ENCODE data around the gene PPP2R5E. TPM values are rescaled to one million over a fixed set of nuclear protein-coding genes. Genes with fewer than 3 reads are reported as not detected.

PPP2R5E gene
- total and polyA plus RNA-seq, 8 donors: 7.2 to 32.9 (median 14.2) TPM

- Histone ChIP-seq H3K4me3 (no peak overlapping the region), H3K36me3 (peaks cover 0 to 5% (median 0%) of the 10 kb centered on the region in 4 donors), H3K27ac (no peak overlapping the region), H3K9me3 (no peaks in the 10 kb centered on the region), H3K4me1 (peaks cover 0 to 25% (median 14%) of the 10 kb centered on the region in 4 donors), H3K27me3 (no peaks in the 10 kb centered on the region)
- TF ChIP-seq POLR2AphosphoS5 (IDR thresholded peaks at IDR 0.05) (no peak), CTCF (IDR thresholded peaks at IDR 0.05) (no peak), POLR2A (IDR thresholded peaks at IDR 0.05) (no peak), EP300 (IDR thresholded peaks at IDR 0.05) (no peak)
- intact Hi-C loops (cut with DNase I; ENCODE audit: low total_unique reads): no loop called here
- WGBS, 5 donors: 66 to 77% (median 69%) methylated on average over 1 of the region's 1 CpG
- DNase-seq: no peak
Observed at GRCh38 chr14:63444588-63444987, 98.6 kb downstream of the PPP2R5E start.

DNA sequence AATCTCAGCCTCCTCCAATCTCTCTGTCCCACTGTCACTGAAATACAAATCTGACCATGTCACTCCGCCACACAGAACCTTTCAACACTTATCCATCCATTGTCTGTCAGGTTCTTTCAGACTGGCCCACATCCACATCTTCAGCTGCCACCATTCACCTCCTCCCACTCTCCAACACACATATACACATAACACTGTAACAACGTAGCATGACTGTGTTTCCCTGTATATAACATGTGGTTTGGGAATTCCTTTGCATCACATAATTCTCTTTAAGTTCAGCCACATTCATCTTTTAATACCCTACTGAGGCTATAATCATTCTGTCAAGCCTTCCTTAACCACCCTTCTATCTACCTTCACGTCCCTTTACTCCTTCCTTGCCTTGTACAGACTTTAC is 99.2 kb downstream of the PPP2R5E start:
- H3K4me1 ChIP-seq: peaks cover 0 to 31% (median 20%) of the 10 kb centered on the region in 4 donors
- H3K9me3 ChIP-seq: no peaks in the 10 kb centered on the region
- TF ChIP-seq EP300 (IDR thresholded peaks at IDR 0.05) (no peak), CTCF (IDR thresholded peaks at IDR 0.05) (no peak), POLR2A (IDR thresholded peaks at IDR 0.05) (no peak), POLR2AphosphoS5 (IDR thresholded peaks at IDR 0.05) (no peak)
- intact Hi-C loops (cut with DNase I; ENCODE audit: low total_unique reads): no loop called here
- peaks cover 0 to 5% (median 0%) of the 10 kb centered on the region in 4 donors for H3K36me3 ChIP-seq
- no peak for DNase-seq
- no peaks in the 10 kb centered on the region for H3K27me3 ChIP-seq
- no peak overlapping the region for H3K4me3 ChIP-seq
- H3K27ac ChIP-seq: no peak overlapping the region
- 95 to 99% (median 96%) methylated on average over 3 of the region's 3 CpGs for WGBS, 5 donors

GRCh38 chr14:63443361-63443760 is 99.8 kb downstream of the PPP2R5E start:
- WGBS, 5 donors: 92 to 98% (median 95%) methylated on average over 3 of the region's 3 CpGs
- no peak overlapping the region for H3K4me3 ChIP-seq
- no peaks in the 10 kb centered on the region for H3K9me3 ChIP-seq
- peaks cover 6 to 37% (median 26%) of the 10 kb centered on the region in 4 donors for H3K4me1 ChIP-seq
- no peak overlapping the region for H3K27ac ChIP-seq
- TF ChIP-seq POLR2AphosphoS5 (IDR thresholded peaks at IDR 0.05) (no peak), POLR2A (IDR thresholded peaks at IDR 0.05) (no peak), CTCF (IDR thresholded peaks at IDR 0.05) (no peak), EP300 (IDR thresholded peaks at IDR 0.05) (no peak)
- no peaks in the 10 kb centered on the region for H3K27me3 ChIP-seq
- H3K36me3 ChIP-seq: peaks cover 0 to 5% (median 0%) of the 10 kb centered on the region in 4 donors
- intact Hi-C loops (cut with DNase I; ENCODE audit: low total_unique reads): no loop called here
- DNase-seq: no peak

DNA sequence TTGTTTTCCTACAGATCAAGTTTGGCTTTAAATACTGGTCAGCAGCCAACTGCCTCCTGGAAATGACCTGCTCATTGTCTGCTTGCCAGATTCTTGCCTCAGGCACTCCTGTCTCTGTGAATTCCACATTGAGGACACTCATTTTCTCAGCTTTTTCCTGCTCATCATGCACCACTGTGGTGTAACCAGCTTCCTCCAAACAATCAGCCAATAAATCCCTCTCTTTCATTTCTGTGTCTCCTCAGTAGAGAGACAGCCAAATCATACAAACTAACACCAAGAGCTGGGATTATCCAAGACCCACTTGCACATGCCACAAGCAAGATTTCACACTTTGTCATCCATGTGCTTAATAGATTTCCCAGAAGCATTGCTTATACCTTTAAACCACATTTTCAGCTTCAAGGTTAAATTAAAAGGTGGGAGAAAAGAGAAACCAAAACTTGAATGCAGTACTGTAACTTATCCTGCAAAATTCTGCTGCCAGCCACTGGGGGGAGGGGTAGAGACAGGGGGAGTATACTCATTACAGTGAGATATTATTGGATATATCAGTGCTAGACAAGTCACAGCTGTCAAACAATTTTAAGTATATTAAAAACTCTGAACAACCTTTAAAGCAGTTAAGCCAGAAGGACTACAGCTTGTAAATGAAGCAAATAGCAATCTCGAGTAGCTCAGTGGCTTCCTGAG is 105.0 kb downstream of the PPP2R5E start:
- intact Hi-C loops (cut with DNase I; ENCODE audit: low total_unique reads): no loop called here
- H3K9me3 ChIP-seq: no peaks in the 10 kb centered on the region
- peak; percentile 63 to 66 for DNase-seq
- H3K27me3 ChIP-seq: no peaks in the 10 kb centered on the region
- H3K36me3 ChIP-seq: peaks cover 0 to 5% (median 0%) of the 10 kb centered on the region in 4 donors
- peak overlapping the region in 3 of 4 donors; percentile 1 to 14 (median 1) for H3K4me3 ChIP-seq
- TF ChIP-seq EP300 (IDR thresholded peaks at IDR 0.05) (no peak), POLR2AphosphoS5 (IDR thresholded peaks at IDR 0.05) (peak in 2 of 3 donors; percentile 40 to 87), POLR2A (IDR thresholded peaks at IDR 0.05) (no peak), CTCF (IDR thresholded peaks at IDR 0.05) (peak in 1 of 7 experiments; percentile 29)
- peaks cover 44 to 78% (median 68%) of the 10 kb centered on the region in 4 donors for H3K4me1 ChIP-seq
- H3K27ac ChIP-seq: peak overlapping the region; percentile 32 to 83 (median 76)
- WGBS, 5 donors: 27 to 43% (median 36%) methylated on average over 1 of the region's 1 CpG
